Upper lobe of left lung (tissue), 6 donors: ENCODE data around the gene ABCC4. TPM values are rescaled to one million over a fixed set of nuclear protein-coding genes. Genes with fewer than 3 reads are reported as not detected.

Experiments used
- ATAC-seq, 2 donors: fragments of 200-7000 bp; cut with Tn5 transposase; one replicate each; pipeline ENCODE4 v1.9.1; 2022; ENCODE audit warnings: mild to moderate bottlenecking in 2 of 2, moderate library complexity in 2 of 2; ENCODE audit not compliant: low FRiP score in 2 of 2
- DNase-seq, 2 donors: peaks; one replicate each; pipeline ENCODE4 v3.0.0-alpha.2; 2019 to 2020
- H3K27ac ChIP-seq, 4 donors: fragments of 200-600 bp; sonication (generic); one replicate each; pipeline ENCODE4 v1.5.1; 2016 to 2019
- H3K27me3 ChIP-seq, 4 donors: fragments of 200-600 bp; sonication (generic); one replicate each; pipeline ENCODE4 v1.5.1; 2017 to 2019
- H3K36me3 ChIP-seq, 4 donors: fragments of 200-600 bp; sonication (generic); one replicate each; pipeline ENCODE4 v1.5.1; 2016 to 2019
- H3K4me1 ChIP-seq, 4 donors: fragments of 200-600 bp; sonication (generic); one replicate each; pipeline ENCODE4 v1.5.1; 2018 to 2019
- H3K4me3 ChIP-seq, 4 donors: fragments of 200-600 bp; sonication (generic); one replicate each; pipeline ENCODE4 v1.5.1; 2017 to 2019; ENCODE audit warnings: mild to moderate bottlenecking in 2 of 4, moderate library complexity in 1 of 4
- H3K9me3 ChIP-seq, 4 donors: fragments of 200-600 bp; sonication (generic); one replicate each; pipeline ENCODE4 v1.5.1; 2018 to 2019
- CTCF ChIP-seq, 6 experiments: fragments of 450-650 bp in 4 of 6; fragments of 200-600 bp in 2 of 6; sonication (generic) in 2 of 6; IDR thresholded peaks; one replicate each; pipeline ENCODE4 v1.5.1; 2016 to 2019; ENCODE audit warnings: antibody characterized with exemption in 6 of 6
- EP300 ChIP-seq, 4 donors: sonication (generic); formaldehyde crosslinking; IDR thresholded peaks; one replicate each; pipeline ENCODE4 v1.5.1; 2017; ENCODE audit warnings: antibody characterized with exemption in 4 of 4, control low read depth in 2 of 4
- POLR2A ChIP-seq, 4 donors: fragments of 450-650 bp; IDR thresholded peaks; one replicate each; pipeline ENCODE4 v1.5.1; 2016 to 2017; ENCODE audit warnings: antibody characterized with exemption in 4 of 4, mild to moderate bottlenecking in 2 of 4
- POLR2AphosphoS5 ChIP-seq, 2 donors: sonication (generic); formaldehyde crosslinking; IDR thresholded peaks; one replicate each; pipeline ENCODE4 v1.5.1; 2017; ENCODE audit warnings: antibody characterized with exemption in 2 of 2
- WGBS, 2 donors: methylation state at CpG; one replicate each; pipeline ENCODE4 v1.1.5; 2017 to 2018; 5-methylcytosine and 5-hydroxymethylcytosine counted together
- total RNA-seq, 6 donors: library from RNA; depleted of rRNA in 4 of 6; stranded (reverse); fragments of >200 nt in 4 of 6; gene quantifications; one replicate each; pipeline versions ENCODE4 v1.1.0 to v1.2.1, GENCODE V29; 2016 to 2021
- donor health status: DM: no; HTN: no; CAD: no; lungs with moderate emphysema.
- donor health status: DM: no; HTN: yes; CAD: no; lungs with severe emphysema.

ABCC4 gene
- total RNA-seq, 6 donors from 2014 or later, result 17.0 to 78.6 (median 31.9) TPM

- ATAC-seq (no peak), DNase-seq (no peak)
- Histone ChIP-seq H3K9me3 (no peaks in the 10 kb centered on the region), H3K27me3 (no peaks in the 10 kb centered on the region), H3K4me1 (peaks cover 0 to 8% (median 2%) of the 10 kb centered on the region in 4 donors), H3K27ac (no peak overlapping the region), H3K36me3 (no peaks in the 10 kb centered on the region), H3K4me3 (no peak overlapping the region)
- WGBS, 2 donors, result 48 to 57% methylated on average over 3 of the region's 3 CpGs
- TF ChIP-seq POLR2A (IDR thresholded peaks at IDR 0.05) (no peak), EP300 (IDR thresholded peaks at IDR 0.05) (no peak), CTCF (IDR thresholded peaks at IDR 0.05) (no peak), POLR2AphosphoS5 (IDR thresholded peaks at IDR 0.05) (no peak)
Observed at GRCh38 chr13:95128045-95128643, 173.1 kb downstream of the ABCC4 start.

DNA sequence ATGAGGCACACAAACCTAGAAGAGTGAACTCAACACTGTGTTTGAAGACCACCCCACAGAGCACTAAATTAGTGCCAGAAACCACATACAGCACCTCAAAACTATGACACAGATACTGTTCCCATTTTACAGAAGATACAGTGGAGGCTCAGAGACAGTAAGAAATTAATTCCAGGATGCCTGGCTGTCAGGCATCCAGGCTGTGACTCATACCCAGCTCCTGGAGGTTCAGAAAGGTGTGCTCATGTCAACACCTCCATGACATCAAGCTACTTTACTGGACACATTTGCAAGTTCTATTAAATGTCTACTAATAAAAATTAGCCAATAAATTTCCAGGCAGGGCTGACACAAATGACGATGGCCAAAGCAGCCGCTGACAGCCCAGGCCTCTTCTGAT, 176.3 kb downstream of the ABCC4 start:
- ATAC-seq (no peak), DNase-seq (no peak)
- Histone ChIP-seq H3K27me3 (no peaks in the 10 kb centered on the region), H3K27ac (no peak overlapping the region), H3K4me1 (peaks cover 0 to 8% (median 2%) of the 10 kb centered on the region in 4 donors), H3K4me3 (no peak overlapping the region), H3K36me3 (peaks cover 0 to 5% (median 0%) of the 10 kb centered on the region in 4 donors), H3K9me3 (no peaks in the 10 kb centered on the region)
- 86 to 91% methylated on average over 2 of the region's 2 CpGs for WGBS, 2 donors
- no peak for TF ChIP-seq POLR2A (IDR thresholded peaks at IDR 0.05)
- no peak for TF ChIP-seq POLR2AphosphoS5 (IDR thresholded peaks at IDR 0.05)
- TF ChIP-seq EP300 (IDR thresholded peaks at IDR 0.05), result no peak
- TF ChIP-seq CTCF (IDR thresholded peaks at IDR 0.05), result no peak

DNA sequence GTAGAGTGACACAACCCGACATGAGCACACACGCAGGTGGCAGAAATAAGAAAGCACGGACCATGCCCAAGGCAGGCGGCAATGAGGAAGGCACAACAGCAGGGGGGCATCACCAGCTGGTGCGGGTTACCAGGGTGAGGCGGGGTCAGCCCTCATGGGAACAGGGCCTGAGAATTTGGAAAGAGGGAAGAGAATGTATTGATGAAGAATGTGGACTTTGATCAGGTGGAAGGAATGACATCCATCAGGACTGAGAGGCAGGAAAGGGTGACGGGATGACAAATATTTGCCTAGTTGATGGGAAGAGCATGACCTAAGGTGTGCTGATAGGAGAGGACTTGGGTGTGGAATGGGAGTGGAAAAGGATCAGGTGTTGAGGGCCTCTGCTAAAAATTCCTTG, 177.5 kb downstream of the ABCC4 start:
- DNase-seq (no peak), ATAC-seq (no peak)
- H3K36me3 ChIP-seq, result peaks cover 0 to 5% (median 0%) of the 10 kb centered on the region in 4 donors
- peaks cover 0 to 5% (median 2%) of the 10 kb centered on the region in 4 donors for H3K4me1 ChIP-seq
- no peaks in the 10 kb centered on the region for H3K9me3 ChIP-seq
- TF ChIP-seq POLR2AphosphoS5 (IDR thresholded peaks at IDR 0.05) (no peak), CTCF (IDR thresholded peaks at IDR 0.05) (no peak), EP300 (IDR thresholded peaks at IDR 0.05) (no peak), POLR2A (IDR thresholded peaks at IDR 0.05) (no peak)
- no peaks in the 10 kb centered on the region for H3K27me3 ChIP-seq
- 76 to 85% methylated on average over 7 of the region's 7 CpGs for WGBS, 2 donors
- H3K4me3 ChIP-seq, result no peak overlapping the region
- no peak overlapping the region for H3K27ac ChIP-seq

DNA sequence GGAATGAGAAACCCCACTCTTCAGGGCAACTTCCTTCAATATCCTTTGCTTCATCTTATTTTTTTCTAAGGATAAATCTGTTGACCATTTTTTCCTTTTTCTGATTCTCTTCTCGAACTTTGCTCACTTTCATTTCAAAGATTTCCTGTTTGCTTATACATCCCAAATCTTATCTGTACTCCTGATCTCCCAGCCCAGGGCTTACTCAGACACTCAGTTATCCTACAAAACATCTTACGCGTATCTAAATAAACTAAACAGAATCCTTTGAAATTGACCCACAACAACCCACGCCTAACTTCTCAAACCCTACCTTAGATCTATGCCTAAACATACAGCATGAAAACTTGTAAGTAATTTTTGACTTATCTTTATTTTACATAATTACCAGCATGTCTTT, 179.2 kb downstream of the ABCC4 start:
- Histone ChIP-seq H3K27ac (no peak overlapping the region), H3K4me1 (no peaks in the 10 kb centered on the region), H3K4me3 (no peak overlapping the region), H3K9me3 (no peaks in the 10 kb centered on the region), H3K36me3 (peaks cover 0 to 5% (median 0%) of the 10 kb centered on the region in 4 donors), H3K27me3 (no peaks in the 10 kb centered on the region)
- ATAC-seq (no peak), DNase-seq (no peak)
- 59 to 72% methylated on average over 4 of the region's 4 CpGs for WGBS, 2 donors
- TF ChIP-seq CTCF (IDR thresholded peaks at IDR 0.05) (no peak), EP300 (IDR thresholded peaks at IDR 0.05) (no peak), POLR2AphosphoS5 (IDR thresholded peaks at IDR 0.05) (no peak), POLR2A (IDR thresholded peaks at IDR 0.05) (no peak)

DNA sequence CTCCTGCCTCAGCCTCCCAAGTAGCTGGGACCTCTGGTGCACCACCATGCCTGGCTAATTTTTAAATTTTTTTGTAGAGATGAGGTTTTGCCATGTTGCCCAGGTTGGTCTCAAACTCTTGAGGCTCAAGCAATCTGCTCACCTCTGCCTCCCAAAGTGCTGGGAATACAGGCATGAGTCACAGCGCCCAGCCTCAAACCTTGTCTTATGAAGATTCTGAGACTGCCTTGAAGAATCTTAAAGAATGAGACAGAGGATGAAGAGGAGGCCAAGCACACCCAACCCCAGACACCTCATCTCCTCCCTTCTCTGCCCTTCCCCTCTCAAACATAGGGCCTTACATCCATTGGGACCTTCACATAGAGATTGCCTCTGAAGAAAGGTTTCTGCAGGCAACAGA, 179.7 kb downstream of the ABCC4 start:
- TF ChIP-seq CTCF (IDR thresholded peaks at IDR 0.05) (no peak), POLR2A (IDR thresholded peaks at IDR 0.05) (no peak), POLR2AphosphoS5 (IDR thresholded peaks at IDR 0.05) (no peak), EP300 (IDR thresholded peaks at IDR 0.05) (no peak)
- no peak for DNase-seq
- Histone ChIP-seq H3K9me3 (no peaks in the 10 kb centered on the region), H3K27ac (no peak overlapping the region), H3K36me3 (peaks cover 0 to 5% (median 0%) of the 10 kb centered on the region in 4 donors), H3K27me3 (no peaks in the 10 kb centered on the region), H3K4me1 (no peaks in the 10 kb centered on the region), H3K4me3 (no peak overlapping the region)
- no peak for ATAC-seq
- WGBS, 2 donors, result 100% methylated on average over 1 of the region's 1 CpG; no CpG with 5 or more reads in 1 of the 2 donors
